ENCODE data around the gene LMO2. TPM values are rescaled to one million over a fixed set of nuclear protein-coding genes. Genes with fewer than 3 reads are reported as not detected.

The LMO2 gene
- total RNA-seq, 1 experiment from 2014 or later = 0.64 TPM

GRCh38 chr11:33913991-33914390 lies 22.1 kb upstream of the LMO2 start:
- no peaks in the 10 kb centered on the region for H3K9me3 ChIP-seq (ENCODE audit: control insufficient read depth, insufficient read depth, low read depth, low read length)
- no TSS peak for BruUV-seq (replicated peaks)
- intact Hi-C loops (cut with micrococcal nuclease; ENCODE audit: unreplicated experiment) (no loop called here), in situ Hi-C loops (cut with HindIII; ENCODE audit: low pct_unique_long_range_greater_than_20kb, low sequenced_read_pairs) (no loop called here)
- ATAC-seq = no peak
- H3K36me3 ChIP-seq (ENCODE audit: control insufficient read depth, insufficient read depth, low read length) = no peaks in the 10 kb centered on the region
- POLR2A ChIA-PET = no interaction called here
- H3K4me1 ChIP-seq (ENCODE audit: control insufficient read depth, insufficient read depth, low read length) = no peaks in the 10 kb centered on the region
- no peak overlapping the region for H3K27ac ChIP-seq (ENCODE audit: low read length)
- TF ChIP-seq SIN3A (IDR thresholded peaks at IDR 0.05; ENCODE audit: borderline replicate concordance, insufficient read depth, low read depth, low read length) (no peak), CTCF (IDR thresholded peaks at IDR 0.05) (no peak), POLR2AphosphoS5 (IDR thresholded peaks at IDR 0.05; ENCODE audit: low read depth, low read length) (no peak), TCF7L2 (IDR thresholded peaks at IDR 0.05; ENCODE audit: low read depth, low read length) (no peak)
- TF ChIP-seq, protein P1, sequence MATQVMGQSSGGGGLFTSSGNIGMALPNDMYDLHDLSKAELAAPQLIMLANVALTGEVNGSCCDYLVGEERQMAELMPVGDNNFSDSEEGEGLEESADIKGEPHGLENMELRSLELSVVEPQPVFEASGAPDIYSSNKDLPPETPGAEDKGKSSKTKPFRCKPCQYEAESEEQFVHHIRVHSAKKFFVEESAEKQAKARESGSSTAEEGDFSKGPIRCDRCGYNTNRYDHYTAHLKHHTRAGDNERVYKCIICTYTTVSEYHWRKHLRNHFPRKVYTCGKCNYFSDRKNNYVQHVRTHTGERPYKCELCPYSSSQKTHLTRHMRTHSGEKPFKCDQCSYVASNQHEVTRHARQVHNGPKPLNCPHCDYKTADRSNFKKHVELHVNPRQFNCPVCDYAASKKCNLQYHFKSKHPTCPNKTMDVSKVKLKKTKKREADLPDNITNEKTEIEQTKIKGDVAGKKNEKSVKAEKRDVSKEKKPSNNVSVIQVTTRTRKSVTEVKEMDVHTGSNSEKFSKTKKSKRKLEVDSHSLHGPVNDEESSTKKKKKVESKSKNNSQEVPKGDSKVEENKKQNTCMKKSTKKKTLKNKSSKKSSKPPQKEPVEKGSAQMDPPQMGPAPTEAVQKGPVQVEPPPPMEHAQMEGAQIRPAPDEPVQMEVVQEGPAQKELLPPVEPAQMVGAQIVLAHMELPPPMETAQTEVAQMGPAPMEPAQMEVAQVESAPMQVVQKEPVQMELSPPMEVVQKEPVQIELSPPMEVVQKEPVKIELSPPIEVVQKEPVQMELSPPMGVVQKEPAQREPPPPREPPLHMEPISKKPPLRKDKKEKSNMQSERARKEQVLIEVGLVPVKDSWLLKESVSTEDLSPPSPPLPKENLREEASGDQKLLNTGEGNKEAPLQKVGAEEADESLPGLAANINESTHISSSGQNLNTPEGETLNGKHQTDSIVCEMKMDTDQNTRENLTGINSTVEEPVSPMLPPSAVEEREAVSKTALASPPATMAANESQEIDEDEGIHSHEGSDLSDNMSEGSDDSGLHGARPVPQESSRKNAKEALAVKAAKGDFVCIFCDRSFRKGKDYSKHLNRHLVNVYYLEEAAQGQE (IDR thresholded peaks at IDR 0.05; ENCODE audit: insufficient read depth in 1 of 2, low read depth in 2 of 2, low read length in 1 of 2) = no peak
- H3K4me3 ChIP-seq (ENCODE audit: low read depth in 2 of 2, low read length in 2 of 2) = no peak overlapping the region
- peaks cover 4% of the 10 kb centered on the region; the same call in 1 of the 2 replicates for H3K27me3 ChIP-seq (ENCODE audit: control insufficient read depth, insufficient read depth, low read length)
- DNase-seq (ENCODE audit: low read depth, low spot score) = no peak
- CTCF ChIA-PET = no interaction called here

DNA sequence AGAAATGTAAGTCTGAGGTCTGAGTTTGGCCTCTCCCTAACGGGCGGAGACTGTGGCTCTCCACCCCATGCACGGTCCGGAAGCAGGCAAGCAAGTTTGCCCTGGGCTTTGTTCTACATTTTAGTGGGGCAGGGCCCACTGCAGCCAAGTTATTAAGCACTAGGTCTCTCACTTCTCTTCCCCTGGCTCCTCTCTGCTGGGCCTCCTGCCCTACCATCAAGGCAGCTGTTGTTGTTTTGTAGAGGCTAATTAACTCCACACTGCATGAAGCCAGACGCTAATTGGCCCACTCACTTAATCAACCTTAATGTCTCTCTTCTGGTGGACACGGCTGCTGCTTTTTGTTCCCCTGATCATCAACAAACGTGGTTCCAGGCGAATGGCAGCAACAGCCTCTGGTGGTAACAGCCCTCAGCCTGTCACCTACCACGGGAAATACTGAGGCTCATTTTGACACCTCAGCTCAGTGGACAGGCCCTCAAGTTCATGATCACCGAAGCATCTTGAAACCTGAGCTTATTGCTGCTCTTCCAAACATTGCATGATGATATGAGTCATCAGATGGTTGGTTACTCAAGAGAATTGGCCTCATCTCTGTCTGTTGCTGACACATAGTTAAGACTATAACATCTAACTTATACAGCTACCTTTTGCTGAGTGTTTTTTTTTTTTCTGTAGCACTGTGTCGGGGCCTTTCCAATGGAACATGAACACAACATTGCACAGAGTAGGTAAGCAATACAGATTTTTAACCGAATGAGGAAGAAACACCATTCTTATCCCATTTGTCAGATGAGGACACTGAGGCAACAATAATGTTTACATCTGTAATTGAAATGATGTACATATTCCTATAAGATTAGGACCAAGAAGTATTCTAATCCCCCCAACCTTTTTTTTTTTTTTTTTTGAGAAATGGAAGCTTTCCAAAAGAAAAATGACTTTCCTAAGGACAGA lies 20.8 kb upstream of the LMO2 start:
- H3K27ac ChIP-seq (ENCODE audit: low read length) = no peak overlapping the region
- no peak overlapping the region for H3K4me3 ChIP-seq (ENCODE audit: low read depth in 2 of 2, low read length in 2 of 2)
- no peak for DNase-seq (ENCODE audit: low read depth, low spot score)
- no peaks in the 10 kb centered on the region for H3K36me3 ChIP-seq (ENCODE audit: control insufficient read depth, insufficient read depth, low read length)
- in situ Hi-C loops (cut with HindIII; ENCODE audit: low pct_unique_long_range_greater_than_20kb, low sequenced_read_pairs) (no loop called here), intact Hi-C loops (cut with micrococcal nuclease; ENCODE audit: unreplicated experiment) (no loop called here)
- no peak for ATAC-seq
- CTCF ChIA-PET = interaction anchor here (0.7 kb wide), 2 partner anchors 151 to 1359 kb away, joined by 4 to 6 read pairs; no protein-coding TSS in a partner anchor
- no peaks in the 10 kb centered on the region for H3K9me3 ChIP-seq (ENCODE audit: control insufficient read depth, insufficient read depth, low read depth, low read length)
- POLR2A ChIA-PET = no interaction called here
- BruUV-seq (replicated peaks) = no TSS peak
- no peaks in the 10 kb centered on the region for H3K4me1 ChIP-seq (ENCODE audit: control insufficient read depth, insufficient read depth, low read length)
- H3K27me3 ChIP-seq (ENCODE audit: control insufficient read depth, insufficient read depth, low read length) = peaks cover 4% of the 10 kb centered on the region; the same call in 1 of the 2 replicates
- no peak for TF ChIP-seq POLR2AphosphoS5 (IDR thresholded peaks at IDR 0.05; ENCODE audit: low read depth, low read length)
- no peak for TF ChIP-seq CTCF (IDR thresholded peaks at IDR 0.05)
- TF ChIP-seq, protein P1 (IDR thresholded peaks at IDR 0.05; ENCODE audit: insufficient read depth in 1 of 2, low read depth in 2 of 2, low read length in 1 of 2) = no peak
- TF ChIP-seq TCF7L2 (IDR thresholded peaks at IDR 0.05; ENCODE audit: low read depth, low read length) = no peak
- TF ChIP-seq SIN3A (IDR thresholded peaks at IDR 0.05; ENCODE audit: borderline replicate concordance, insufficient read depth, low read depth, low read length) = no peak
